Measurements from ENCODE around the gene SORD.
A peak's percentile ranks its signal among the peaks of the same experiment; 100 is the strongest.

Gene SORD

GRCh38 chr15:45115312-45115820, 92.4 kb downstream of the SORD start:
- FAIRE-seq (no peak), DNase-seq (ENCODE audit: insufficient read length, low spot score) (no peak)
- TF ChIP-seq TAF1 (IDR thresholded peaks at IDR 0.05; ENCODE audit: low read depth, low read length), result no peak
- no peak for TF ChIP-seq POLR2AphosphoS5 (IDR thresholded peaks at IDR 0.05; ENCODE audit: low read depth, low read length)
- no peak for TF ChIP-seq POLR2A (IDR thresholded peaks at IDR 0.05; ENCODE audit: low read depth, low read length)
- no peak for TF ChIP-seq PAX5 (IDR thresholded peaks at IDR 0.05; ENCODE audit: insufficient read depth, low read length, severe bottlenecking)
- TF ChIP-seq SPI1 (IDR thresholded peaks at IDR 0.05; ENCODE audit: low read depth, low read length), result no peak
- no peak for TF ChIP-seq POU2F2 (IDR thresholded peaks at IDR 0.05; ENCODE audit: low read depth, low read length)

- FAIRE-seq (no peak), DNase-seq (ENCODE audit: insufficient read length, low spot score) (no peak)
- TF ChIP-seq TAF1 (IDR thresholded peaks at IDR 0.05; ENCODE audit: low read depth, low read length) (no peak), POLR2A (IDR thresholded peaks at IDR 0.05; ENCODE audit: low read depth, low read length) (no peak), POU2F2 (IDR thresholded peaks at IDR 0.05; ENCODE audit: low read depth, low read length) (no peak)
Measured at GRCh38 chr15:45116006-45116481, 93.0 kb downstream of the SORD start.

- DNase-seq (ENCODE audit: insufficient read length, low spot score), result no peak
- TF ChIP-seq PAX5 (IDR thresholded peaks at IDR 0.05; ENCODE audit: insufficient read depth, low read length, severe bottlenecking), result no peak
- no peak for TF ChIP-seq POLR2A (IDR thresholded peaks at IDR 0.05; ENCODE audit: low read depth, low read length)
- TF ChIP-seq POU2F2 (IDR thresholded peaks at IDR 0.05; ENCODE audit: low read depth, low read length), result no peak
- no peak for TF ChIP-seq SPI1 (IDR thresholded peaks at IDR 0.05; ENCODE audit: low read depth, low read length)
- no peak for TF ChIP-seq TAF1 (IDR thresholded peaks at IDR 0.05; ENCODE audit: low read depth, low read length)
- no peak for TF ChIP-seq POLR2AphosphoS5 (IDR thresholded peaks at IDR 0.05; ENCODE audit: low read depth, low read length)
- no peak for FAIRE-seq
Measured at GRCh38 chr15:45116482-45117307, 93.7 kb downstream of the SORD start.

- TF ChIP-seq SPI1 (IDR thresholded peaks at IDR 0.05; ENCODE audit: low read depth, low read length) (no peak), PAX5 (IDR thresholded peaks at IDR 0.05; ENCODE audit: insufficient read depth, low read length, severe bottlenecking) (no peak), POU2F2 (IDR thresholded peaks at IDR 0.05; ENCODE audit: low read depth, low read length) (no peak), POLR2AphosphoS5 (IDR thresholded peaks at IDR 0.05; ENCODE audit: low read depth, low read length) (no peak), POLR2A (IDR thresholded peaks at IDR 0.05; ENCODE audit: low read depth, low read length) (no peak), TAF1 (IDR thresholded peaks at IDR 0.05; ENCODE audit: low read depth, low read length) (no peak)
- FAIRE-seq, result no peak
Measured at GRCh38 chr15:45117308-45118130, 94.5 kb downstream of the SORD start.

GRCh38 chr15:45118131-45118588, 95.2 kb downstream of the SORD start:
- no peak for TF ChIP-seq TAF1 (IDR thresholded peaks at IDR 0.05; ENCODE audit: low read depth, low read length)
- TF ChIP-seq SPI1 (IDR thresholded peaks at IDR 0.05; ENCODE audit: low read depth, low read length), result no peak
- TF ChIP-seq POLR2A (IDR thresholded peaks at IDR 0.05; ENCODE audit: low read depth, low read length), result no peak
- TF ChIP-seq POLR2AphosphoS5 (IDR thresholded peaks at IDR 0.05; ENCODE audit: low read depth, low read length), result no peak
- TF ChIP-seq PAX5 (IDR thresholded peaks at IDR 0.05; ENCODE audit: insufficient read depth, low read length, severe bottlenecking), result peak; percentile 16
- TF ChIP-seq POU2F2 (IDR thresholded peaks at IDR 0.05; ENCODE audit: low read depth, low read length), result no peak
- FAIRE-seq (peak; percentile 96), DNase-seq (ENCODE audit: insufficient read length, low spot score) (peak; percentile 88)

More at GRCh38 chr15:45117308-45118130, 94.5 kb downstream of the SORD start:
- DNase-seq (ENCODE audit: insufficient read length, low spot score), result no peak

GRCh38 chr15:45118996-45119395, 96.0 kb downstream of the SORD start:
- TF ChIP-seq PAX5 (IDR thresholded peaks at IDR 0.05; ENCODE audit: insufficient read depth, low read length, severe bottlenecking) (no peak), TAF1 (IDR thresholded peaks at IDR 0.05; ENCODE audit: low read depth, low read length) (no peak), SPI1 (IDR thresholded peaks at IDR 0.05; ENCODE audit: low read depth, low read length) (no peak), POLR2A (IDR thresholded peaks at IDR 0.05; ENCODE audit: low read depth, low read length) (no peak), POLR2AphosphoS5 (IDR thresholded peaks at IDR 0.05; ENCODE audit: low read depth, low read length) (no peak), POU2F2 (IDR thresholded peaks at IDR 0.05; ENCODE audit: low read depth, low read length) (no peak)
- FAIRE-seq, result no peak
- DNase-seq (ENCODE audit: insufficient read length, low spot score), result no peak

- no peak for FAIRE-seq
- TF ChIP-seq SPI1 (IDR thresholded peaks at IDR 0.05; ENCODE audit: low read depth, low read length) (no peak), POLR2A (IDR thresholded peaks at IDR 0.05; ENCODE audit: low read depth, low read length) (no peak), POLR2AphosphoS5 (IDR thresholded peaks at IDR 0.05; ENCODE audit: low read depth, low read length) (no peak), PAX5 (IDR thresholded peaks at IDR 0.05; ENCODE audit: insufficient read depth, low read length, severe bottlenecking) (no peak), TAF1 (IDR thresholded peaks at IDR 0.05; ENCODE audit: low read depth, low read length) (no peak), POU2F2 (IDR thresholded peaks at IDR 0.05; ENCODE audit: low read depth, low read length) (no peak)
- no peak for DNase-seq (ENCODE audit: insufficient read length, low spot score)
Measured at GRCh38 chr15:45120081-45120972, 97.3 kb downstream of the SORD start.

- TF ChIP-seq TAF1 (IDR thresholded peaks at IDR 0.05; ENCODE audit: low read depth, low read length), result no peak
- no peak for TF ChIP-seq POU2F2 (IDR thresholded peaks at IDR 0.05; ENCODE audit: low read depth, low read length)
- no peak for TF ChIP-seq PAX5 (IDR thresholded peaks at IDR 0.05; ENCODE audit: insufficient read depth, low read length, severe bottlenecking)
- TF ChIP-seq POLR2AphosphoS5 (IDR thresholded peaks at IDR 0.05; ENCODE audit: low read depth, low read length), result no peak
- no peak for TF ChIP-seq POLR2A (IDR thresholded peaks at IDR 0.05; ENCODE audit: low read depth, low read length)
- FAIRE-seq (no peak), DNase-seq (ENCODE audit: insufficient read length, low spot score) (no peak)
Measured at GRCh38 chr15:45121020-45121419, 98.0 kb downstream of the SORD start.

Data from GM12891 (cell line).